Measurements from ENCODE around the gene DPY19L1. TPM values are rescaled to one million over a fixed set of nuclear protein-coding genes. Genes with fewer than 3 reads are reported as not detected.

Gene DPY19L1
- total RNA-seq, 1 experiment from 2014 or later, result 15.5 TPM

GRCh38 chr7:35019801-35020200, 17.5 kb downstream of the DPY19L1 start (continued):
- no peak for TF ChIP-seq AFF4 (CRISPR knock-in tag; IDR thresholded peaks at IDR 0.05; ENCODE audit: borderline replicate concordance)
- no peak for TF ChIP-seq IRF2 (CRISPR knock-in tag; IDR thresholded peaks at IDR 0.05; ENCODE audit: borderline replicate concordance, low read depth)
- TF ChIP-seq NR2C2 (CRISPR knock-in tag; IDR thresholded peaks at IDR 0.05), result no peak
- no peak for TF ChIP-seq ZNF263 (CRISPR knock-in tag; IDR thresholded peaks at IDR 0.05; ENCODE audit: low read depth)
- no peak for TF ChIP-seq SOX15 (CRISPR knock-in tag; IDR thresholded peaks at IDR 0.05)
- TF ChIP-seq ZNF423 (CRISPR knock-in tag; IDR thresholded peaks at IDR 0.05), result no peak
- TF ChIP-seq NR1H2 (CRISPR knock-in tag; IDR thresholded peaks at IDR 0.05), result no peak
- no peak for TF ChIP-seq ZNF219 (CRISPR knock-in tag; IDR thresholded peaks at IDR 0.05; ENCODE audit: borderline replicate concordance)
- no peak for TF ChIP-seq ZNF317 (CRISPR knock-in tag; IDR thresholded peaks at IDR 0.05; ENCODE audit: borderline replicate concordance, low read depth)
- TF ChIP-seq NR3C1 (CRISPR knock-in tag; conservative IDR thresholded peaks at IDR 0.05; ENCODE audit: low read depth), result no peak

GRCh38 chr7:35019179-35019729, 18.0 kb downstream of the DPY19L1 start:
- TF ChIP-seq NR2C2 (CRISPR knock-in tag; IDR thresholded peaks at IDR 0.05) (no peak), ATF2 (CRISPR knock-in tag; IDR thresholded peaks at IDR 0.05; ENCODE audit: borderline replicate concordance, low read depth) (no peak), JUN (CRISPR knock-in tag; IDR thresholded peaks at IDR 0.05) (no peak), CREB1 (CRISPR knock-in tag; IDR thresholded peaks at IDR 0.05) (no peak)
- TF ChIP-seq, protein P1, sequence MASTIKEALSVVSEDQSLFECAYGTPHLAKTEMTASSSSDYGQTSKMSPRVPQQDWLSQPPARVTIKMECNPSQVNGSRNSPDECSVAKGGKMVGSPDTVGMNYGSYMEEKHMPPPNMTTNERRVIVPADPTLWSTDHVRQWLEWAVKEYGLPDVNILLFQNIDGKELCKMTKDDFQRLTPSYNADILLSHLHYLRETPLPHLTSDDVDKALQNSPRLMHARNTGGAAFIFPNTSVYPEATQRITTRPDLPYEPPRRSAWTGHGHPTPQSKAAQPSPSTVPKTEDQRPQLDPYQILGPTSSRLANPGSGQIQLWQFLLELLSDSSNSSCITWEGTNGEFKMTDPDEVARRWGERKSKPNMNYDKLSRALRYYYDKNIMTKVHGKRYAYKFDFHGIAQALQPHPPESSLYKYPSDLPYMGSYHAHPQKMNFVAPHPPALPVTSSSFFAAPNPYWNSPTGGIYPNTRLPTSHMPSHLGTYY (CRISPR knock-in tag; IDR thresholded peaks at IDR 0.05), result no peak
- ATAC-seq (no peak), DNase-seq (ENCODE audit: low spot score) (no peak)
- peaks cover 6% of the 10 kb centered on the region; the same call in 1 of the 2 replicates for H3K36me3 Mint-ChIP-seq
- ChIA-PET POLR2A (no interaction called here), CTCF (interaction anchor here (0.8 kb wide), 1 partner anchor 118 kb away, joined by 3 read pairs; no protein-coding TSS in a partner anchor)
- no peaks in the 10 kb centered on the region for H3K9me3 Mint-ChIP-seq
- H3K4me1 Mint-ChIP-seq, result peaks cover 44% of the 10 kb centered on the region
- no peaks in the 10 kb centered on the region for H3K27me3 Mint-ChIP-seq (ENCODE audit: low read depth)
- H3K27ac Mint-ChIP-seq, result peak overlapping the region; percentile 62
- H3K4me3 Mint-ChIP-seq, result no peak overlapping the region

- DNase-seq (ENCODE audit: low spot score), result no peak
- no peak overlapping the region for H3K4me3 Mint-ChIP-seq
- peaks cover 31% of the 10 kb centered on the region for H3K4me1 Mint-ChIP-seq
- TF ChIP-seq ZNF138 (CRISPR knock-in tag; conservative IDR thresholded peaks at IDR 0.05), result no peak
- TF ChIP-seq E2F1 (CRISPR knock-in tag; IDR thresholded peaks at IDR 0.05), result no peak
- no peak for TF ChIP-seq NFE2L1 (CRISPR knock-in tag; IDR thresholded peaks at IDR 0.05)
- no peak for TF ChIP-seq ATF1 (CRISPR knock-in tag; IDR thresholded peaks at IDR 0.05)
- no peak for TF ChIP-seq ZNF121 (CRISPR knock-in tag; IDR thresholded peaks at IDR 0.05)
- TF ChIP-seq, protein P2, sequence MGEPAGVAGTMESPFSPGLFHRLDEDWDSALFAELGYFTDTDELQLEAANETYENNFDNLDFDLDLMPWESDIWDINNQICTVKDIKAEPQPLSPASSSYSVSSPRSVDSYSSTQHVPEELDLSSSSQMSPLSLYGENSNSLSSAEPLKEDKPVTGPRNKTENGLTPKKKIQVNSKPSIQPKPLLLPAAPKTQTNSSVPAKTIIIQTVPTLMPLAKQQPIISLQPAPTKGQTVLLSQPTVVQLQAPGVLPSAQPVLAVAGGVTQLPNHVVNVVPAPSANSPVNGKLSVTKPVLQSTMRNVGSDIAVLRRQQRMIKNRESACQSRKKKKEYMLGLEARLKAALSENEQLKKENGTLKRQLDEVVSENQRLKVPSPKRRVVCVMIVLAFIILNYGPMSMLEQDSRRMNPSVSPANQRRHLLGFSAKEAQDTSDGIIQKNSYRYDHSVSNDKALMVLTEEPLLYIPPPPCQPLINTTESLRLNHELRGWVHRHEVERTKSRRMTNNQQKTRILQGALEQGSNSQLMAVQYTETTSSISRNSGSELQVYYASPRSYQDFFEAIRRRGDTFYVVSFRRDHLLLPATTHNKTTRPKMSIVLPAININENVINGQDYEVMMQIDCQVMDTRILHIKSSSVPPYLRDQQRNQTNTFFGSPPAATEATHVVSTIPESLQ (CRISPR knock-in tag; IDR thresholded peaks at IDR 0.05), result no peak
- no peak for TF ChIP-seq CREB1 (CRISPR knock-in tag; IDR thresholded peaks at IDR 0.05)
- no peak for TF ChIP-seq TCF7 (CRISPR knock-in tag; IDR thresholded peaks at IDR 0.05; ENCODE audit: low read depth)
- no peak for TF ChIP-seq ATF2 (CRISPR knock-in tag; IDR thresholded peaks at IDR 0.05; ENCODE audit: borderline replicate concordance, low read depth)
- TF ChIP-seq ZMAT4 (CRISPR knock-in tag; IDR thresholded peaks at IDR 0.05), result no peak
Observed at GRCh38 chr7:35015346-35015859, 21.9 kb downstream of the DPY19L1 start.

More at GRCh38 chr7:35015346-35015859, 21.9 kb downstream of the DPY19L1 start:
- peak; percentile 96 for ATAC-seq
- ChIA-PET POLR2A (no interaction called here), CTCF (no interaction called here)
- H3K27ac Mint-ChIP-seq, result peak overlapping the region; percentile 95
- no peaks in the 10 kb centered on the region for H3K9me3 Mint-ChIP-seq
- peaks cover 20% of the 10 kb centered on the region for H3K36me3 Mint-ChIP-seq
- H3K27me3 Mint-ChIP-seq (ENCODE audit: low read depth), result no peaks in the 10 kb centered on the region
